Stomach smooth muscle (tissue), 2 donors: ENCODE data around the gene MOB3A.

Source experiments
- H3K27ac ChIP-seq: one replicate; pipeline ENCODE4 v1.7.0; 2013; ENCODE audit warnings: mild to moderate bottlenecking, low read length, inconsistent platforms
- H3K27me3 ChIP-seq, 2 donors: one replicate each; pipeline ENCODE4 v1.7.0; 2013; ENCODE audit warnings: low read length in 2 of 2; ENCODE audit not compliant: insufficient read depth in 2 of 2, control insufficient read depth in 1 of 2
- H3K36me3 ChIP-seq, 2 donors: one replicate each; pipeline ENCODE4 v1.7.0; 2013; ENCODE audit warnings: low read length in 2 of 2; ENCODE audit not compliant: control insufficient read depth in 2 of 2, insufficient read depth in 2 of 2
- H3K4me1 ChIP-seq: one replicate; pipeline ENCODE4 v1.7.0; 2013; ENCODE audit warnings: low read length; ENCODE audit not compliant: control insufficient read depth, insufficient read depth
- H3K4me3 ChIP-seq, 2 donors: one replicate each; pipeline ENCODE4 v1.7.0; 2013; ENCODE audit warnings: low read length in 2 of 2
- H3K9ac ChIP-seq, 2 donors: one replicate each; pipeline ENCODE4 v1.7.0; 2013; ENCODE audit warnings: low read length in 2 of 2, mild to moderate bottlenecking in 1 of 2
- H3K9me3 ChIP-seq, 2 donors: one replicate each; pipeline ENCODE4 v1.7.0; 2013; ENCODE audit warnings: low read length in 2 of 2; ENCODE audit not compliant: control insufficient read depth in 2 of 2
- donor health status: healthy.
- donor health status: Pancreatic carcinoma.

MOB3A gene

DNA sequence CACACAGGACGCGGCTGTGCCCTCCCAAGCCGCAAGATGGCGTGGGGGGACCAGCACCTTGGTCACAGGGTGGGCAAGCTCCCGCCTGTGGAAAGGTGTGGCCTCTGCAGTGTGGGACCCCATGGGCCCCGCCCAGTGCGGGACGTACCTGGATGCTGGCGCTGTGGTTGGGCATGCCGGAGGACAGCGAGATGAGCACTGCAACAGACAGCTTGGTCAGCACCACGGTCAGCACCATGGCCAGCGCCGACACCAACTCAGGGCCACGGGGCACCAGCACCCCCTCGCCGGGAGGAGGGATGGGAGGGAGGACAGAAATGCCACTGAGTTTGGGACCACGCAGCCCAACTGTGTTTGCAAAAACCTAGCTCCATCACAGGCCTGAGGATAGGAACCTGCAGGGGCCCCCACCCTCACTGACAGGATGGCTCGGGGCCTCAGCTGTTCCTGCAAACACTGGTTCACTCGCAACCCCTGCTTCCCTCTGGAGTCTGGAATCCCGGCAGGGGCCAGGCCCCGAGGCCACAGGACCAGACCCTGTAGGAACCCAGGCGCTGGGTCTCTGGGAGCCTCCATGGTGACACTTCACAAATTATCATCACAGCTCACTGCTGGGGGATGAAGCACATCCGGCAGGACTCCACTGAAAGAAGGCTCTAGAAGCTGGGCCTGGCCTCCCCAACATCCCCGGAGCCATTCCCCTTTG, 27.7 kb upstream of the MOB3A start:
- H3K4me1 ChIP-seq: no peaks in the 10 kb centered on the region
- H3K36me3 ChIP-seq: peaks cover 38% of the 10 kb centered on the region in 2 donors

DNA sequence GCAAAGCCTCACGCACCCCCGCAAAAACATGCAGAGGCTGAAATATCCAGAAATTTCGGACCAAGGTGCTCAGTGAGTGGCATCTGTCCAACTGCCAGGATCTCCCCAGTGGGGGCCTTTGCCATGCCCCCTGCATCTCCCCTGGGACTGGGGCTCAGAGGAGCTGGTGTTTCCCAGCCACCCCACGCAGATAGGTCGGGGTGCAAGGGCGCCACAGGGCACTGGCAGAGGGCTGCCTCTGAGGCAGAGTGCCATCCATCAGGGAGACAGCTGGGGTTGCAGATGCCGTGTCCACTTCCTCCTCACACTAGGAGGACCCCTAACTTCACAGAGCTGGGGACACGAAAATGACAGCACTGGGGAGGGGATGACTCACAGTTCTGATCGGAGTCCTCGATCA, 26.9 kb upstream of the MOB3A start:
- H3K9ac ChIP-seq: no peak overlapping the region
- H3K9me3 ChIP-seq: no peaks in the 10 kb centered on the region
- no peaks in the 10 kb centered on the region for H3K27me3 ChIP-seq
- H3K36me3 ChIP-seq: peaks cover 43 to 45% of the 10 kb centered on the region in 2 donors
- H3K27ac ChIP-seq: no peak overlapping the region
- no peak overlapping the region for H3K4me3 ChIP-seq
- H3K4me1 ChIP-seq: no peaks in the 10 kb centered on the region

More for the DNA sequence above, 27.7 kb upstream of the MOB3A start:
- no peak overlapping the region for H3K27ac ChIP-seq
- H3K27me3 ChIP-seq: no peaks in the 10 kb centered on the region
- H3K4me3 ChIP-seq: no peak overlapping the region
- no peaks in the 10 kb centered on the region for H3K9me3 ChIP-seq
- H3K9ac ChIP-seq: no peak overlapping the region

DNA sequence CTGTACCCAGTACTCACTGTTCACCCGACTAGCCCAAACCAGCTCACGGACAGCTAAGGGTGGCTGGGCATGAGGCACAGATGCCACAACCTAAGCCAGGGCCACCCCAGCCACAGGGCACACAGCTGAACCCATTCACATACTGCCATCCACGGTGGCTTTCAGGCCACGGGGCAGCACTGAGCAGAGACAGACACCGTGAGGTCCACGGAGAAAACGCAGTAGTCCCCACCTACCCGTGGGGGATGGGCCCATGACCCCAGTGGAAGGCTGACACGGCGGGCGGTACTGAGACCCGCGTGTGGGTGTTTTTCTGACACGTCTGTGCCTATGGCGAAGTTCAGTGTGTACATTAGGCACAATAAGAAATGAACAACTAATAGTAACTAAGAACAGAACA, 26.1 kb upstream of the MOB3A start:
- H3K36me3 ChIP-seq: peaks cover 45 to 51% of the 10 kb centered on the region in 2 donors

DNA sequence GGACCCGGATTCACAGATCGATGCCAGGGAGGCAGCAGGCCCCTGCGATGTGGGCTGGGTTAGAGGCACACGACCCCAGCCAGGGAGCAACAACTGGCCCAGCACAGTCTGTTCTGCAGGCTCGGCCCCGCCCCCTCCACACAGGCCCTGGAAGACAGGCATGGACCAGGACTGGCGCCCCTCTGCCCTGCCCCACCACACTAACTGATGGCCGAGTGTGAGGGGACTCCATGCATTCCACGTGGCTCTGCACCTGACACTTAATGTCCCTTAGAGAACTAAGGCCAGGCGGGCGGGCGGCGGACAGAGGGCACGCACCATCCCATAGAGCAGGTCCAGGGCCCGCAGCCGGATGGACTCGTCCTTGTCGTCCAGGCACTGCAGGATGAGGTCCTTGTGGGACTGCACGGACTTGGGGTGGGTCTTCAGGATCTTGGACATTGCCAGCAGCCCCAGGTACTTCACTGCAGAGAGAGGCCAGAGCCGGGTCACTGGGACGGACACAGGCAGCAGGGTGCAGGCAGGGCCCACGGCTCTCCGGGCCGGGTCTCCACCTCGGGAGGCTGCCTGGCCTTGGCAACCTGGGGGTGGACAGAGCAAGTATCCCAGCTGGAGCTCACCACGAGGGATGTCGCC, 25.4 kb upstream of the MOB3A start:
- H3K9me3 ChIP-seq: no peaks in the 10 kb centered on the region
- no peak overlapping the region for H3K9ac ChIP-seq
- H3K27me3 ChIP-seq: no peaks in the 10 kb centered on the region
- peaks cover 52 to 53% of the 10 kb centered on the region in 2 donors for H3K36me3 ChIP-seq
- H3K27ac ChIP-seq: no peak overlapping the region
- no peak overlapping the region for H3K4me3 ChIP-seq
- H3K4me1 ChIP-seq: no peaks in the 10 kb centered on the region

More for the DNA sequence above, 26.1 kb upstream of the MOB3A start:
- Histone ChIP-seq H3K9me3 (no peaks in the 10 kb centered on the region), H3K27ac (no peak overlapping the region), H3K27me3 (no peaks in the 10 kb centered on the region), H3K4me1 (no peaks in the 10 kb centered on the region), H3K9ac (no peak overlapping the region), H3K4me3 (no peak overlapping the region)

DNA sequence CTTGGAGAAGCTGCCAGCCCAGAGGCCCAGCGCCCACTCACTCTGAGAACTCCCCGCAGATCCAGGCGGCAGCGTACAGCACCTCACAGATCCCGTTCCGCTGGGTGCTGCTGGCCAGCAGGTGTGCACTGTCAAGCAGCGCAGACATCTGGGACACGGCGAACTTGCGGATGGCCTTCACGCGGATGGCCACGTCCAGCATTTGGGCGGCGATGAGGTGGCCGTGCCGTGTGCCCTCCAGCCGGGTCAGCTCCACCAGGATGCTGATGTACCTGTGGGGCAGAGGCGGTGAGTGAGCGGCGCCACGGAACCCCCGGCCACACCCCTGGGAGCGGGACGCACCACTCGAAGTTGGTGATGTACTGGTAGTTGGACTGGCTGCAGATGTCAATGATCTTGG, 24.7 kb upstream of the MOB3A start:
- Histone ChIP-seq H3K4me3 (no peak overlapping the region), H3K27ac (no peak overlapping the region), H3K36me3 (peaks cover 59% of the 10 kb centered on the region in 2 donors), H3K9ac (no peak overlapping the region), H3K4me1 (no peaks in the 10 kb centered on the region), H3K27me3 (no peaks in the 10 kb centered on the region), H3K9me3 (no peaks in the 10 kb centered on the region)

DNA sequence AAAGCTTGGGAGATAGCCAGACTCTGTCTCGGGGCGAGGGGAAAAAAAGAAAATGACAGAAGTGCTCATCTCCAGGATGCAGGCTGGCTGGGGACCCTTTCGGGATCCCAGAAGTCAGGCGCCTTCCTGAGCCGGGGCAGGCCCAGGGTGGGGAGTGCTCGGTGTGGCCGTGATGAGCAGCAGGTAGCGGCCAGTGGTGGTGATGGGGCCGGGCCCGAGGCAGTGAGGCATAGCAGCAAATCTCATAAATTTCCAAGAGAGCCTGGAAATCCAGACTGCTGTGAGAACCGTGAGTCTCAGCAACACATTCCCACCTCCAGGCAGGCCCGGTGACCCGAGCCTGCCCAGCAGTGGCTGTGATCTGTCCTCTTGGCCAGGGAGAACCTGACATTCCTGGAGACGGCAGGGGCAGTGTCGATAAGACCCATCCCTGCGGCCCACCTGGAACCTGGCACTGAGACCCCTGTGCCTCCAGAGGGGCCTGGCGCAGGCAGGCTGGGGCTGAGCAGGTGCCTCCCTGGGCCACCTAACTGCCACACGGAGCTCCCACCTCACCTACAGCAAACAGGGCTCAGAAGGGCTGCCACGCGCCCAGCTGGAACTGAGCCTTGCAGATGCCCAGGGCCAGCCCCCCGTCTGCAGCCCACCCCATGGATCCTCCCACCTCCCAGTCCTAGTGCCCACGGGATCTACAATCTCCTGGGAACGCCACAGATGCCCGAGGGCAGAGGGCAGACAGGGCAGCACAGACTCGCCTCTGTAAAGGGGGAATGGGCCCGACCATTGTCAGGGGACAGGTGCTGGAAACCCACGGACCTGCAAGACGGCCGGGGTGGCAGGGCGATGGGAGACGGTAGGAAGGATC, 24.0 kb upstream of the MOB3A start:
- H3K4me1 ChIP-seq: no peaks in the 10 kb centered on the region
- no peak overlapping the region for H3K4me3 ChIP-seq
- H3K36me3 ChIP-seq: peaks cover 62 to 65% of the 10 kb centered on the region in 2 donors
- H3K9ac ChIP-seq: no peak overlapping the region
- no peak overlapping the region for H3K27ac ChIP-seq
- no peaks in the 10 kb centered on the region for H3K27me3 ChIP-seq
- H3K9me3 ChIP-seq: no peaks in the 10 kb centered on the region

DNA sequence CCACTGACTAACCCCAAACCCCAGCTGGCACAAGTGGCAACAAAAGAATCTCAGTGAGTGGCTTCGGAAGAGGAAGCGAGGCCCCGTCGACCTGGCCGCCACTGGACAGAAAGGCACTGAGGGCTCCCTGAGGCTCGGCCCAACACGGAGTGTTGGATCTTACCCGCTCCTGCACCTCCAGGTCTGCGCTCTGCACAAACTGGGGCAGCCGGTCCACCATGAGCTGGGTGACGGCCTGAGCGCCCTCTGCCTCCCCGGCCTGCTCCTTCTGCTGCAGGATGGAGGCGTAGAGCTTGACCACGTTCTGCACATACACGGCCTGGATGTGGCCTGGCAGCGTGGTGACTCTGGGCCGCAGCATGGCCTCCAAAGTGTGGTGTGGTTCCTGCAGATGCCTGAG, 22.3 kb upstream of the MOB3A start:
- H3K36me3 ChIP-seq: peaks cover 72 to 76% of the 10 kb centered on the region in 2 donors
- no peak overlapping the region for H3K9ac ChIP-seq
- H3K27me3 ChIP-seq: no peaks in the 10 kb centered on the region
- no peaks in the 10 kb centered on the region for H3K9me3 ChIP-seq
- H3K27ac ChIP-seq: no peak overlapping the region
- H3K4me3 ChIP-seq: no peak overlapping the region
- no peaks in the 10 kb centered on the region for H3K4me1 ChIP-seq

DNA sequence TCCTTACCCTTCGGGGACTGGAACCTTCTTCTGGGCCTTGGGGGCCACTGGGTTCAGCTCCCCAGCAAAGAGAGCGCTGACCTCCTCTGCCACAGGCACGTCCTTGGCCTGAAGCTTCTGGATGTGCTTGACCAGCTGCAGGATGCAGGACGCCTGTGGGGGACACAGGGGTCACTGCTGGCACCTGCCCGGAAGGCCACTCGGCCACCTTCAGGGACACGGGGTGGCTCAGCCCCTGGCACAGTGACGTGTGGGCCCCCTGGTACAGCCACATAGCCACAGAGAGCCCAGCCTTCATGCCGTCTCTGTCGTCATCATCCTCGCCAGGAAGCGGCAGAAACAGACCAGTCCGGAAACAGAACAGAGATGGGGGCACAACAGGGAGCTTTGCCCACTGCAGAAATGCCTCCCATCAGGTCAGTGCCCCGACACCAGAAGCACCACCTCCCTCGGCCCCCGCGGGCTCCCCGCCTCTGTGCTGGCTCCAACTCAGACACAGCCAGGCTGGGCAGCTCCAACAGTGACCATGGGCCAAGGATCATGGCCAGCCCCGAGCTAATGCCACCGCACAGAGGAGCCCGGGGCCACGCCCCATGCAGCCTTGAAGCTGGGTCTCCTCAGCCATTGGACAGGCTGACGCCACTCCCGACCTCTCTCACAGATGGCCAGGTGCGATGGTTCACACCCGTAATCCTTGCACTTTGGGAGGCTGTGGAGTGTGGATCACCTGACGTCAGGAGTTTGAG, 21.3 kb upstream of the MOB3A start:
- Histone ChIP-seq H3K27ac (no peak overlapping the region), H3K27me3 (no peaks in the 10 kb centered on the region), H3K4me3 (no peak overlapping the region), H3K36me3 (peaks cover 73% of the 10 kb centered on the region in 2 donors), H3K4me1 (no peaks in the 10 kb centered on the region), H3K9me3 (no peaks in the 10 kb centered on the region), H3K9ac (no peak overlapping the region)

DNA sequence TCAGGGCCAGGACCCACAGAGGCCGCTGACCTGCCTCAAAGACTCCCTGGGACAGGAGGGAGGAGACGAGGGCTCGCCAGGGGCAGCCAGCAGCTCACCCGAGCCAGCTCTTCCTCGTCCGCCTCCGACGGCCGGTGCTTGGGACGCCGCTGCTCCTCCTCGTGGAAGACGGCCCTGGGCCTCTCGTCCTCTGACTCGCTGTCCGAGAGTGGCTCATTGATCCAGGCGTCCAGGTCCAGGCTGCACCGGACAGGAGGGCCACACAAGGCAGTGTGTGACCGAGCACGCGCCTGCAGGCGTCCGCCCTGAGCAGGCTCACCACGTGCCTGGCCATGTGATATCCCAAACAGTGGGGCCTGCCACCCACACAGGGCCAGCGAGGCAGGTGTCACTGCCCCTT, 20.4 kb upstream of the MOB3A start:
- Histone ChIP-seq H3K9me3 (no peaks in the 10 kb centered on the region), H3K27ac (no peak overlapping the region), H3K9ac (no peak overlapping the region), H3K27me3 (no peaks in the 10 kb centered on the region), H3K36me3 (peaks cover 75 to 82% of the 10 kb centered on the region in 2 donors), H3K4me3 (no peak overlapping the region), H3K4me1 (no peaks in the 10 kb centered on the region)

DNA sequence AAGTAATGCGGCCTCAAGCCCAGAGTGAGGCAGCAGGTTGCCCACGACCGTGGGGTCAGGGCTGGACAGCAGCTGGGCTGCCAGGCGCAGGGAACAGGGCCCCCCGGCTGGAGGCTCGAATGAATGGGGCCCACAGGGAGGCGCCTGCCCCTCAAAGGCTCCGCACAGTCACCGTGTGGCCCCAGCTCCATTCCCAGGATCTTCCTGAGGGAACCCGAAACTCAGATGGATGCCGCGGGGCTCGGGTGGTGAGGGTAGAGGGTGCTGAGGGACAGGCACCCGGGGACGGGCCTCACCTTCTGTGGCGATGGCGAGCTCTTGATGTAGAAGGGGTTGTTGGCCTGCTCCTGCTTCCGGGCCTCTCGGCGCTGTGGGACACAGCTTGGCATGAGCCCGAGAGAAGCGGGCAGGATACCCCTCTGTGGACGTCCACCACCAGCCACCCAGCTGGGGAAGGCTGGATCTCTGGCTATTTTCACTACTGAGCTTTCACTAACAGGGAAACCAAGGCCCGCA, 19.8 kb upstream of the MOB3A start:
- no peaks in the 10 kb centered on the region for H3K27me3 ChIP-seq
- H3K27ac ChIP-seq: no peak overlapping the region
- H3K36me3 ChIP-seq: peaks cover 70 to 79% of the 10 kb centered on the region in 2 donors
- H3K9ac ChIP-seq: no peak overlapping the region
- no peaks in the 10 kb centered on the region for H3K4me1 ChIP-seq
- no peak overlapping the region for H3K4me3 ChIP-seq
- H3K9me3 ChIP-seq: no peaks in the 10 kb centered on the region
